HepG2 (cell line): Measurements from ENCODE around the gene SYS1. TPM values are rescaled to one million over a fixed set of nuclear protein-coding genes. Genes with fewer than 3 reads are reported as not detected.

Experiments
- ELF1 ChIP-seq: sonication (generic); formaldehyde crosslinking; IDR thresholded peaks from 2 replicates; pipeline ENCODE4 v1.4.0; 2020; ENCODE audit warnings: missing genetic modification reagents
- NONO ChIP-seq, 2 experiments: fragments of 450-650 bp in 1 of 2; sonication (generic) in 1 of 2; formaldehyde crosslinking in 1 of 2; IDR thresholded peaks in 1 of 2; conservative IDR thresholded peaks in 1 of 2; 2 replicates each; pipeline versions ENCODE4 v1.6.1 to v1.8.0; 2017 to 2022; ENCODE audit warnings: mild to moderate bottlenecking in 1 of 2, missing genetic modification reagents in 1 of 2, moderate library complexity in 1 of 2
- NR3C1 ChIP-seq: sonication (generic); formaldehyde crosslinking; IDR thresholded peaks from 2 replicates; pipeline ENCODE4 v1.4.0; 2020; ENCODE audit warnings: missing genetic modification reagents
- SYNCRIP ChIP-seq: fragments of 200-400 bp; formaldehyde crosslinking; IDR thresholded peaks from 2 replicates; pipeline ENCODE4 v1.6.1; 2018; ENCODE audit warnings: mild to moderate bottlenecking, low read depth, low read length; ENCODE audit not compliant: insufficient read depth
- ZEB1 ChIP-seq: IDR thresholded peaks from 2 replicates; pipeline ENCODE4 v1.6.1; 2012; ENCODE audit warnings: mild to moderate bottlenecking, low read depth, inconsistent platforms; ENCODE audit not compliant: insufficient replicate concordance
- ZNF256 ChIP-seq: sonication (generic); formaldehyde crosslinking; conservative IDR thresholded peaks from 2 replicates; pipeline ENCODE4 v1.4.0; 2020; ENCODE audit warnings: missing genetic modification reagents
- ZNF589 ChIP-seq: sonication (generic); formaldehyde crosslinking; conservative IDR thresholded peaks from 2 replicates; pipeline ENCODE4 v1.8.0; 2022; ENCODE audit warnings: mild to moderate bottlenecking, moderate library complexity, missing genetic modification reagents
- polyA plus RNA-seq, 8 experiments: library from polyadenylated mRNA; depleted of rRNA in 3 of 8; stranded (reverse) in 7 of 8; unstranded in 1 of 8; fragments of >200 nt; fragmentation: Illumina TruSeq in 4 of 8; extraction: Trizol in 4 of 8; gene quantifications; 2 replicates each; pipeline versions ENCODE4 v1.2.1 to v1.2.3, GENCODE V29; 2011 to 2016; ENCODE audit warnings: low read depth in 4 of 8, missing spikeins in 1 of 8, mixed read lengths in 1 of 8; ENCODE audit not compliant: insufficient read depth in 1 of 8
- total RNA-seq, 5 experiments: library from RNA; depleted of rRNA; stranded (reverse); fragments of >200 nt; fragmentation: Illumina TruSeq; extraction: Trizol; gene quantifications; 2 replicates each; pipeline ENCODE4 v1.2.3, GENCODE V29; 2016; ENCODE audit warnings: low read depth in 1 of 5
- TF ChIP-seq, protein P1 (sequence below): sonication (generic); formaldehyde crosslinking; conservative IDR thresholded peaks from 2 replicates; pipeline ENCODE4 v1.4.0; 2020; ENCODE audit warnings: missing genetic modification reagents
- TF ChIP-seq, protein P2 (sequence below): sonication (generic); formaldehyde crosslinking; IDR thresholded peaks from 2 replicates; pipeline ENCODE4 v1.4.0; 2020; ENCODE audit warnings: missing genetic modification reagents
- TF ChIP-seq, protein P3 (sequence below): sonication (generic); formaldehyde crosslinking; IDR thresholded peaks from 2 replicates; pipeline ENCODE4 v1.4.0; 2020; ENCODE audit warnings: missing genetic modification reagents
- TF ChIP-seq, protein P4 (sequence below): sonication (generic); formaldehyde crosslinking; IDR thresholded peaks from 2 replicates; pipeline ENCODE4 v1.4.0; 2020; ENCODE audit warnings: missing genetic modification reagents, mild to moderate bottlenecking, borderline replicate concordance
- TF ChIP-seq, protein P5 (sequence below), 2 experiments: sonication (generic) in 1 of 2; formaldehyde crosslinking in 1 of 2; IDR thresholded peaks; 2 replicates each; pipeline versions ENCODE4 v1.6.1 to v1.9.0; 2014 to 2022; ENCODE audit warnings: antibody characterized with exemption in 1 of 2, borderline replicate concordance in 1 of 2, inconsistent platforms in 1 of 2, low read depth in 1 of 2, missing genetic modification reagents in 1 of 2

SYS1 gene
- total and polyA plus RNA-seq, 2 of the 13 experiments (the other 11 are each of a cell fraction or from before 2014, with no cell fraction given) = 38.3 to 65.6 TPM

DNA sequence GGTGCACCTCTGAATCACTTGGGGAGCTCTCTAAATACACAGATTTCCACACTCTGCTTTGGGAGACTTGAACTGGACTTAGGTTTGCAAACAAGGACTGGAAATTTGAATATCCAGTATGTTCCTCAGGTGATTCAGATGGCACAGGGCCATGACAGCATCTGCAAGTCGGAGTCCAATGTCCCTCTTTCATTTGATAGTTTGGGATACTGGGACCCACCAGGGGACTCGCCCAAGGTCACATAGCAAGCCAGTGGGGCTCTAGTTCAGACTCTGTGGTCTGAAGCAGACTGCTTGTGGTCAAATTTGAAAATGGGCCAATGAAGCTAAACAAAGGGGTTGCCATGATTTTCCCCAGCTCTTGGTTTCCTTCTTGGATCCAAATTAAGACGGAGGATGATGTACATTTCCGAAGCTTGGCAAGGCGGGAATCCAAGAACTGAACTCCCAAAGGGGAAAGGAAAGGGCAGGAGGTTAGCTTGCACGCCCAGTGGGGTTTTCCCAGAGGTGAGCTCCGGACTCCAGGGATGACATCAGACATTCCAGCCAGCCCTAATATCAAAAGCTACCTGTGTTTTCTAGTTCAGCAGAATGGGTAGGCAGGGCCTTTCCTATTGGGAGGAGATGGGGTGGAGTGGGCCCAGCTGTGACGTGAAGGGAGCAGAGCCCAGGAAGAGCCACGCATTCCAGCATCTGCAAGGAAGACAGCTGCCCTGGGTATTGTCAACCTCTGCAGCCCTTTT lies 3.4 kb upstream of the SYS1 start (continued):
- no peak for TF ChIP-seq NONO (IDR thresholded peaks at IDR 0.05)
- peak; percentile 56; the same call in 1 of the 2 replicates for TF ChIP-seq NONO (CRISPR knock-in tag; conservative IDR thresholded peaks at IDR 0.05)
- TF ChIP-seq ZNF589 (CRISPR knock-in tag) = no peak
- TF ChIP-seq, protein P1, sequence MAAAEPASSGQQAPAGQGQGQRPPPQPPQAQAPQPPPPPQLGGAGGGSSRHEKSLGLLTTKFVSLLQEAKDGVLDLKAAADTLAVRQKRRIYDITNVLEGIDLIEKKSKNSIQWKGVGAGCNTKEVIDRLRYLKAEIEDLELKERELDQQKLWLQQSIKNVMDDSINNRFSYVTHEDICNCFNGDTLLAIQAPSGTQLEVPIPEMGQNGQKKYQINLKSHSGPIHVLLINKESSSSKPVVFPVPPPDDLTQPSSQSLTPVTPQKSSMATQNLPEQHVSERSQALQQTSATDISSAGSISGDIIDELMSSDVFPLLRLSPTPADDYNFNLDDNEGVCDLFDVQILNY (CRISPR knock-in tag) = no peak
- TF ChIP-seq, protein P2, sequence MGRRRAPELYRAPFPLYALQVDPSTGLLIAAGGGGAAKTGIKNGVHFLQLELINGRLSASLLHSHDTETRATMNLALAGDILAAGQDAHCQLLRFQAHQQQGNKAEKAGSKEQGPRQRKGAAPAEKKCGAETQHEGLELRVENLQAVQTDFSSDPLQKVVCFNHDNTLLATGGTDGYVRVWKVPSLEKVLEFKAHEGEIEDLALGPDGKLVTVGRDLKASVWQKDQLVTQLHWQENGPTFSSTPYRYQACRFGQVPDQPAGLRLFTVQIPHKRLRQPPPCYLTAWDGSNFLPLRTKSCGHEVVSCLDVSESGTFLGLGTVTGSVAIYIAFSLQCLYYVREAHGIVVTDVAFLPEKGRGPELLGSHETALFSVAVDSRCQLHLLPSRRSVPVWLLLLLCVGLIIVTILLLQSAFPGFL (CRISPR knock-in tag) = no peak
- no peak for TF ChIP-seq SYNCRIP
- no peak; the same call in 1 of the 2 replicates for TF ChIP-seq ZNF256 (CRISPR knock-in tag)
- TF ChIP-seq, protein P3, sequence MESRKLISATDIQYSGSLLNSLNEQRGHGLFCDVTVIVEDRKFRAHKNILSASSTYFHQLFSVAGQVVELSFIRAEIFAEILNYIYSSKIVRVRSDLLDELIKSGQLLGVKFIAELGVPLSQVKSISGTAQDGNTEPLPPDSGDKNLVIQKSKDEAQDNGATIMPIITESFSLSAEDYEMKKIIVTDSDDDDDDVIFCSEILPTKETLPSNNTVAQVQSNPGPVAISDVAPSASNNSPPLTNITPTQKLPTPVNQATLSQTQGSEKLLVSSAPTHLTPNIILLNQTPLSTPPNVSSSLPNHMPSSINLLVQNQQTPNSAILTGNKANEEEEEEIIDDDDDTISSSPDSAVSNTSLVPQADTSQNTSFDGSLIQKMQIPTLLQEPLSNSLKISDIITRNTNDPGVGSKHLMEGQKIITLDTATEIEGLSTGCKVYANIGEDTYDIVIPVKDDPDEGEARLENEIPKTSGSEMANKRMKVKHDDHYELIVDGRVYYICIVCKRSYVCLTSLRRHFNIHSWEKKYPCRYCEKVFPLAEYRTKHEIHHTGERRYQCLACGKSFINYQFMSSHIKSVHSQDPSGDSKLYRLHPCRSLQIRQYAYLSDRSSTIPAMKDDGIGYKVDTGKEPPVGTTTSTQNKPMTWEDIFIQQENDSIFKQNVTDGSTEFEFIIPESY = no peak
- peak; percentile 31; the same call in 1 of the 2 replicates for TF ChIP-seq ELF1
- peak; percentile 83 for TF ChIP-seq ZEB1
- TF ChIP-seq, protein P4, sequence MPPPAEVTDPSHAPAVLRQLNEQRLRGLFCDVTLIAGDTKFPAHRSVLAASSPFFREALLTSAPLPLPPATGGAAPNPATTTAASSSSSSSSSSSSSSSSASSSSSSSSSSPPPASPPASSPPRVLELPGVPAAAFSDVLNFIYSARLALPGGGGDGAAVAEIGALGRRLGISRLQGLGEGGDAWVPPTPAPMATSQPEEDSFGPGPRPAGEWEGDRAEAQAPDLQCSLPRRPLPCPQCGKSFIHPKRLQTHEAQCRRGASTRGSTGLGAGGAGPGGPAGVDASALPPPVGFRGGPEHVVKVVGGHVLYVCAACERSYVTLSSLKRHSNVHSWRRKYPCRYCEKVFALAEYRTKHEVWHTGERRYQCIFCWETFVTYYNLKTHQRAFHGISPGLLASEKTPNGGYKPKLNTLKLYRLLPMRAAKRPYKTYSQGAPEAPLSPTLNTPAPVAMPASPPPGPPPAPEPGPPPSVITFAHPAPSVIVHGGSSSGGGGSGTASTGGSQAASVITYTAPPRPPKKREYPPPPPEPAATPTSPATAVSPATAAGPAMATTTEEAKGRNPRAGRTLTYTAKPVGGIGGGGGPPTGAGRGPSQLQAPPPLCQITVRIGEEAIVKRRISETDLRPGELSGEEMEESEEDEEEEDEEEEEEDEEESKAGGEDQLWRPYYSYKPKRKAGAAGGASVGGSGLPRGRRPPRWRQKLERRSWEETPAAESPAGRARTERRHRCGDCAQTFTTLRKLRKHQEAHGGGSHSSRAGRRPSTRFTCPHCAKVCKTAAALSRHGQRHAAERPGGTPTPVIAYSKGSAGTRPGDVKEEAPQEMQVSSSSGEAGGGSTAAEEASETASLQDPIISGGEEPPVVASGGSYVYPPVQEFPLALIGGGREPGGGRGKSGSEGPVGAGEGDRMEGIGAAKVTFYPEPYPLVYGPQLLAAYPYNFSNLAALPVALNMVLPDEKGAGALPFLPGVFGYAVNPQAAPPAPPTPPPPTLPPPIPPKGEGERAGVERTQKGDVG (CRISPR knock-in tag) = no peak
- TF ChIP-seq, protein P5, sequence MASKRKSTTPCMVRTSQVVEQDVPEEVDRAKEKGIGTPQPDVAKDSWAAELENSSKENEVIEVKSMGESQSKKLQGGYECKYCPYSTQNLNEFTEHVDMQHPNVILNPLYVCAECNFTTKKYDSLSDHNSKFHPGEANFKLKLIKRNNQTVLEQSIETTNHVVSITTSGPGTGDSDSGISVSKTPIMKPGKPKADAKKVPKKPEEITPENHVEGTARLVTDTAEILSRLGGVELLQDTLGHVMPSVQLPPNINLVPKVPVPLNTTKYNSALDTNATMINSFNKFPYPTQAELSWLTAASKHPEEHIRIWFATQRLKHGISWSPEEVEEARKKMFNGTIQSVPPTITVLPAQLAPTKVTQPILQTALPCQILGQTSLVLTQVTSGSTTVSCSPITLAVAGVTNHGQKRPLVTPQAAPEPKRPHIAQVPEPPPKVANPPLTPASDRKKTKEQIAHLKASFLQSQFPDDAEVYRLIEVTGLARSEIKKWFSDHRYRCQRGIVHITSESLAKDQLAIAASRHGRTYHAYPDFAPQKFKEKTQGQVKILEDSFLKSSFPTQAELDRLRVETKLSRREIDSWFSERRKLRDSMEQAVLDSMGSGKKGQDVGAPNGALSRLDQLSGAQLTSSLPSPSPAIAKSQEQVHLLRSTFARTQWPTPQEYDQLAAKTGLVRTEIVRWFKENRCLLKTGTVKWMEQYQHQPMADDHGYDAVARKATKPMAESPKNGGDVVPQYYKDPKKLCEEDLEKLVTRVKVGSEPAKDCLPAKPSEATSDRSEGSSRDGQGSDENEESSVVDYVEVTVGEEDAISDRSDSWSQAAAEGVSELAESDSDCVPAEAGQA (IDR thresholded peaks at IDR 0.05; ENCODE audit: low read depth) = peak; percentile 23; the same call in 1 of the 2 replicates
- TF ChIP-seq, protein P5 (CRISPR knock-in tag; IDR thresholded peaks at IDR 0.05; ENCODE audit: borderline replicate concordance) = 0 out of 2 replicates have a peak, but pooled peaks have one; percentile 82
- no peak for TF ChIP-seq NR3C1 (CRISPR knock-in tag)
